Endothelial cell (in vitro differentiated cells): ENCODE measurements around the gene MECR. TPM values are rescaled to one million over a fixed set of nuclear protein-coding genes. Genes with fewer than 3 reads are reported as not detected.
A peak's percentile ranks its signal among the peaks of the same experiment; 100 is the strongest.

Source experiments
- DNase-seq: peaks from one replicate; pipeline ENCODE4 v3.0.0; 2021; ENCODE audit warnings: low spot score
- H3K27ac Mint-ChIP-seq: one replicate; pipeline ENCODE4 v1.8.0; 2021; ENCODE audit warnings: mixed read lengths, inconsistent platforms; ENCODE audit not compliant: unreplicated experiment
- H3K27me3 Mint-ChIP-seq: one replicate; pipeline ENCODE4 v1.8.0; 2021; ENCODE audit warnings: mild to moderate bottlenecking, moderate library complexity, mixed read lengths, inconsistent platforms; ENCODE audit not compliant: unreplicated experiment
- H3K36me3 Mint-ChIP-seq: one replicate; pipeline ENCODE4 v1.8.0; 2021; ENCODE audit warnings: mild to moderate bottlenecking, low read depth, mixed read lengths, inconsistent platforms; ENCODE audit not compliant: unreplicated experiment
- H3K4me1 Mint-ChIP-seq: one replicate; pipeline ENCODE4 v1.8.0; 2021; ENCODE audit warnings: mild to moderate bottlenecking, mixed read lengths, inconsistent platforms; ENCODE audit not compliant: unreplicated experiment
- H3K4me3 Mint-ChIP-seq: one replicate; pipeline ENCODE4 v1.8.0; 2021; ENCODE audit warnings: mild to moderate bottlenecking, mixed read lengths, inconsistent platforms; ENCODE audit not compliant: unreplicated experiment
- H3K9me3 Mint-ChIP-seq: one replicate; pipeline ENCODE4 v1.8.0; 2021; ENCODE audit warnings: mixed read lengths, inconsistent platforms; ENCODE audit not compliant: unreplicated experiment
- total RNA-seq: library from RNA; stranded (reverse); fragmentation: NEBNext Ultra II Directional; extraction: Animal tissue kit (Norgen Biotek cat#: 25700); gene quantifications from one replicate; pipeline ENCODE4 v1.2.1, GENCODE V29; 2021; ENCODE audit not compliant: unreplicated experiment
- TF ChIP-seq, protein P1 (sequence below): fragments of 200-600 bp; sonication (generic); IDR thresholded peaks from one replicate; pipeline ENCODE4 v1.5.0; 2021; ENCODE audit warnings: antibody characterized with exemption; ENCODE audit not compliant: unreplicated experiment

The MECR gene
- total RNA-seq, 1 donor from 2014 or later = 20.2 TPM

DNA sequence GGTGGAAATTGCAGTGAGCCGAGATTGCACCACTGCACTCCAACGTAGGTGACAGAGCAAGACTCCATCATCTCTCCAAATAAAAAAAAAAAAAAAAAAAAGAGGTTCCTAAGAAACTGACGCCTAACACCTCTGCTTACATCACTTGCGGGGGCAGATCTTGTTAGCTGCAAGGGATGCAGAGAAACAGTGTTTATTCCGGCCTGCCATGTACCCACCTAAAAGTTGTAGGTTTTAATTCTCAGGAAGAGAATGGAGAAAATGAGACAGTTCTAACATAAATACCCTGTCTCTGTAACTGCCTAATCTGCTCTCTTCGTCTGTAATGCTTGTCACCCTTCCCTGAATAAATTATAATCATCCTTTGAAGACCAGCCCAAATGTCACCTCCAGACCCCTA lies 40.0 kb downstream of the MECR start:
- no peak for DNase-seq
- Mint-ChIP-seq H3K27me3 (peaks cover 5% of the 10 kb centered on the region), H3K27ac (peak overlapping the region; percentile 10), H3K9me3 (no peaks in the 10 kb centered on the region), H3K4me3 (no peak overlapping the region), H3K36me3 (peaks cover 11% of the 10 kb centered on the region), H3K4me1 (peaks cover 5% of the 10 kb centered on the region)
- TF ChIP-seq, protein P1, sequence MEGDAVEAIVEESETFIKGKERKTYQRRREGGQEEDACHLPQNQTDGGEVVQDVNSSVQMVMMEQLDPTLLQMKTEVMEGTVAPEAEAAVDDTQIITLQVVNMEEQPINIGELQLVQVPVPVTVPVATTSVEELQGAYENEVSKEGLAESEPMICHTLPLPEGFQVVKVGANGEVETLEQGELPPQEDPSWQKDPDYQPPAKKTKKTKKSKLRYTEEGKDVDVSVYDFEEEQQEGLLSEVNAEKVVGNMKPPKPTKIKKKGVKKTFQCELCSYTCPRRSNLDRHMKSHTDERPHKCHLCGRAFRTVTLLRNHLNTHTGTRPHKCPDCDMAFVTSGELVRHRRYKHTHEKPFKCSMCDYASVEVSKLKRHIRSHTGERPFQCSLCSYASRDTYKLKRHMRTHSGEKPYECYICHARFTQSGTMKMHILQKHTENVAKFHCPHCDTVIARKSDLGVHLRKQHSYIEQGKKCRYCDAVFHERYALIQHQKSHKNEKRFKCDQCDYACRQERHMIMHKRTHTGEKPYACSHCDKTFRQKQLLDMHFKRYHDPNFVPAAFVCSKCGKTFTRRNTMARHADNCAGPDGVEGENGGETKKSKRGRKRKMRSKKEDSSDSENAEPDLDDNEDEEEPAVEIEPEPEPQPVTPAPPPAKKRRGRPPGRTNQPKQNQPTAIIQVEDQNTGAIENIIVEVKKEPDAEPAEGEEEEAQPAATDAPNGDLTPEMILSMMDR = no peak

DNA sequence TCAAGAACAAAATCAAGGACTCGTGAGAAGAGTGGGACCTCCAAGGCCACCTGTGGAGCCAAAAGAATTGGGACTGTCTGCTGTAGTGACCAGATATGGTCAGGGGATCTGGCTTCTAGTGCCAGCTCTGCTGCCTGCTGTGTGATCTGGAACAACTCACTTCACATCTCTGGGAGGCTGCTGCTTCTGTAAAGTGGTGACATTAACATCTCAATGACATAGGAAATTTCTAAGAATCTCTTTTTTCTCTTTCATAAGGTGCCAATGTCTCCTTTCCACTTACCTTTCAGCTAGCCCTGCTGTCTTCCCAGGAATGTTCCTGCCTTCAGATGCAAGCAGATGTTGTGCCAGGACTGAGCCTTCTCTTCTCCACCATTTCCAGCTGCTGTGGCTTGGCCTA lies 44.0 kb downstream of the MECR start:
- TF ChIP-seq, protein P1 = no peak
- H3K36me3 Mint-ChIP-seq = no peaks in the 10 kb centered on the region
- no peak overlapping the region for H3K27ac Mint-ChIP-seq
- H3K9me3 Mint-ChIP-seq = no peaks in the 10 kb centered on the region
- peaks cover 6% of the 10 kb centered on the region for H3K27me3 Mint-ChIP-seq
- DNase-seq = no peak
- peaks cover 7% of the 10 kb centered on the region for H3K4me1 Mint-ChIP-seq
- no peak overlapping the region for H3K4me3 Mint-ChIP-seq

DNA sequence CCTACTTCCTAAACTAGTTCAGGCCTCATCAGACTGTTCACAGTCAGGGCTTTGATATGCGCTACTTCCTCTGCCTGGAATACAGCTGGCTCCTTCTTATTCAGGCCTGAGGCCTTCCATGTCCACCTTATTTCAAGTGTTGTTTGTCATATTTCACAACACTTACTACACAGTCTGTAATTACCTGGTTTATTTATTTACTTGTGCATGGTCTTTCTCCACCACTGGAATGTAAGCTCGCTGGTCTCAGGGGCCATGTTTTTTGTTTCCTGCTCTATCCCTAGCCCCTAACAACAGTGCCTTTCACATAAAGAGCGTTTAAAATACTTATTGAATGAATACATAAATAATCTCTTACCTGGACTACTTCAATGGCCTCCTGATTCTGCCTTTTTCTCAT lies 44.5 kb downstream of the MECR start:
- Mint-ChIP-seq H3K9me3 (no peaks in the 10 kb centered on the region), H3K4me3 (no peak overlapping the region)

DNA sequence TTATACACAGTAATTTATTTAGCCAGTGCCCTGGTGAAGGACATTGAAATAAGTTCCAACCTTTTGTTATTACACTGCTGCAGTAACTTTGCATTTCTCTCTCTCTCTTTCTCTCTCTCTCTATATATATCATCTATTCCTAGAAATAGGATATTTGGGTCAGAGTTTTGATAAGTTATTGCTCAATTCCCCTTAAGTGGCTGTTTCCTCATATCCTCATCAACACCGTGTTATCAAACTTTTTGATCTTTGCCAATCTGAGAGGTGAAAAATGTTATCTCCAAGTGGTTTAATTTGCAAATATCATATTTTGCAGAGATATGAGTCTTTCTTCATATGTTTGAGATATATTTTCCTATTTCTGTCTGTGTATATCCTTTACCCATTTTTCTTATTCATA lies 47.4 kb downstream of the MECR start:
- H3K27ac Mint-ChIP-seq = no peak overlapping the region
- H3K4me3 Mint-ChIP-seq = no peak overlapping the region
- no peak for DNase-seq
- H3K27me3 Mint-ChIP-seq = peaks cover 8% of the 10 kb centered on the region
- peaks cover 30% of the 10 kb centered on the region for H3K4me1 Mint-ChIP-seq
- peaks cover 16% of the 10 kb centered on the region for H3K36me3 Mint-ChIP-seq
- no peaks in the 10 kb centered on the region for H3K9me3 Mint-ChIP-seq
- TF ChIP-seq, protein P1 = no peak

More for the DNA sequence above, 44.5 kb downstream of the MECR start:
- Mint-ChIP-seq H3K27ac (no peak overlapping the region), H3K36me3 (no peaks in the 10 kb centered on the region), H3K4me1 (peaks cover 7% of the 10 kb centered on the region), H3K27me3 (peaks cover 6% of the 10 kb centered on the region)
- TF ChIP-seq, protein P1 = no peak
- DNase-seq = no peak

DNA sequence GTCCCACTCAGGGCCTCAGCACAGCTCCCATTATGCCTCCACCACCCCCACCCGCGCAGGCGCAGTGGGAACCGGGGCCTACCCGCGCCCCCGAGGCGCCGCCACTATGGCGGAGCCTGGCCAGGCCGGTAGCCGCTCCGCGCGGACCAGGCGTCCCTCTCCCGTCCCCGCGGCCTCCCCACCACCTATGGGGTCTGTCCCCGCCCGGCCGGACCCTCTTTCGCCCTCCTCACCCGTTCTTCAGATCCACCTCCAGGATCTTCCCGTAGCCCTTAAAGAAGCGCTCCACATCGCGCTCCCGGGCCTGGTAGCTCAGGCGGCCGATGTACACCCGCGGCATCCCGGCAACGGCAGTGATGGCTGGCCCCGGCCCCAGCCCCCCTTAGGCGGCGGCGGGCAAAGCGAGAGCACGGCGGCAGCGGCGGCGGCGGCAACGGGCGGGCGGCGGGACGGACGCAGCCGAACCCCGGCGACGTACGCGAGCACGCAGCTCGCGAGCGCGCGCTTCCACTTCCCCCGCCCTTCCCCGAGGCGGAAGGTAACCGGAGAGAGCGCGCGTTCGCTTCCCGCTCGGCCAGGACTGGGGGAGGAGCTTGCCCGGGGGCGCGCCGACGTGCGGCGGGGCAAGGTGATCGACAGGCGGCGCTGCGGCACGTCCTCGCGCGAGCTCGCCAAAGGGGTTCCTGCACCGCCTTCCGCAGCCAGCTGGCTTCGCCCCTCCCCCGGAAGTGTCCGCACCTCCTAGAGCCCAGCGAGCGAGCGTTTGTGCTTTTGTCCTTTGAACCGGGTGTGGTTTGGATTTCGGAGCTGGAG lies 49.1 kb downstream of the MECR start, which contains the start of gene SRSF4:
Gene SRSF4, minus strand, starts transcription at position 488 of the 813 bp plus-strand sequence. Its CDS starts 148 bp downstream, at position 340.
- DNase-seq = peak; percentile 100
- peaks cover 20% of the 10 kb centered on the region for H3K36me3 Mint-ChIP-seq
- peak within 1 kb of the TSS; percentile 97 for H3K4me3 Mint-ChIP-seq
- no peaks in the 10 kb centered on the region for H3K9me3 Mint-ChIP-seq
- TF ChIP-seq, protein P1 = peak; percentile 76
- H3K27me3 Mint-ChIP-seq = peaks cover 8% of the 10 kb centered on the region
- H3K27ac Mint-ChIP-seq = peak within 1 kb of the TSS; percentile 94
- peaks cover 34% of the 10 kb centered on the region for H3K4me1 Mint-ChIP-seq
